HL-60/S4 treated with retinoic acid at 250 ng/mL for 4 days and 3 days (cell line): ENCODE measurements around the gene TNPO1.

Experiments used
- in situ Hi-C: fragments of 300-500 bp; cut with MboI; formaldehyde crosslinking; loops from 2 replicates; pipeline ENCODE4 v1.7.0; 2022; ENCODE audit warnings: low sequenced_read_pairs

TNPO1 gene

GRCh38 chr5:72849546-72849945, 33.1 kb downstream of the TNPO1 start:
- in situ Hi-C loops: no loop called here

GRCh38 chr5:72850113-72850512, 33.7 kb downstream of the TNPO1 start:
- in situ Hi-C loops: no loop called here

- in situ Hi-C loops: no loop called here
These were observed 35.9 kb downstream of the TNPO1 start for GRCh38 chr5:72852356-72852755.

- in situ Hi-C loops: no loop called here
These were observed 38.0 kb downstream of the TNPO1 start for GRCh38 chr5:72854419-72854818.

- in situ Hi-C loops: no loop called here
These were observed 39.4 kb downstream of the TNPO1 start for GRCh38 chr5:72855821-72856220.

- in situ Hi-C loops: no loop called here
These were observed 40.9 kb downstream of the TNPO1 start for GRCh38 chr5:72857396-72857795.

GRCh38 chr5:72859127-72859526, 42.7 kb downstream of the TNPO1 start:
- in situ Hi-C loops: no loop called here

- in situ Hi-C loops: no loop called here
These were observed 44.0 kb downstream of the TNPO1 start for GRCh38 chr5:72860499-72860898.

- in situ Hi-C loops: no loop called here
These were observed 55.0 kb downstream of the TNPO1 start for GRCh38 chr5:72871366-72872024.

- in situ Hi-C loops: no loop called here
These were observed 62.4 kb downstream of the TNPO1 start for GRCh38 chr5:72878854-72879253.

- in situ Hi-C loops: no loop called here
These were observed 66.5 kb downstream of the TNPO1 start for GRCh38 chr5:72882989-72883388.

- in situ Hi-C loops: no loop called here
These were observed 67.4 kb downstream of the TNPO1 start for GRCh38 chr5:72883850-72884249.

- in situ Hi-C loops: no loop called here
These were observed 68.4 kb downstream of the TNPO1 start for GRCh38 chr5:72884892-72885291.

- in situ Hi-C loops: no loop called here
These were observed 69.4 kb downstream of the TNPO1 start for GRCh38 chr5:72885824-72886223.

- in situ Hi-C loops: no loop called here
These were observed 72.1 kb downstream of the TNPO1 start for GRCh38 chr5:72888595-72888994.

- in situ Hi-C loops: no loop called here
These were observed 72.9 kb downstream of the TNPO1 start for GRCh38 chr5:72889324-72889723.

GRCh38 chr5:72892846-72893245, 76.4 kb downstream of the TNPO1 start:
- in situ Hi-C loops: no loop called here

- in situ Hi-C loops: no loop called here
These were observed 79.3 kb downstream of the TNPO1 start for GRCh38 chr5:72895758-72896157.

GRCh38 chr5:72906806-72907205, 90.3 kb downstream of the TNPO1 start:
- in situ Hi-C loops: no loop called here

GRCh38 chr5:72908664-72909063, 92.2 kb downstream of the TNPO1 start:
- in situ Hi-C loops: no loop called here

GRCh38 chr5:72917371-72917776, 100.9 kb downstream of the TNPO1 start:
- in situ Hi-C loops: no loop called here

- in situ Hi-C loops: no loop called here
These were observed 104.4 kb downstream of the TNPO1 start for GRCh38 chr5:72920690-72921502.
